NT2/D1 (cell line): Measurements from ENCODE around the gene ADRB2.

Experiments
- DNase-seq: peaks from one replicate; pipeline ENCODE4 v3.0.0-alpha.2; 2011; ENCODE audit warnings: low read depth, low spot score
- H3K27me3 ChIP-seq: 2 replicates; pipeline ENCODE4 v1.6.0; 2011; ENCODE audit warnings: mild to moderate bottlenecking; ENCODE audit not compliant: insufficient read length, insufficient read depth
- H3K36me3 ChIP-seq: 2 replicates; pipeline ENCODE4 v1.6.1; 2011; ENCODE audit warnings: mild to moderate bottlenecking, low read length, mixed read lengths; ENCODE audit not compliant: insufficient read depth, insufficient read length
- H3K4me1 ChIP-seq: 2 replicates; pipeline ENCODE4 v1.5.1; 2011; ENCODE audit not compliant: insufficient read depth, insufficient read length
- H3K4me3 ChIP-seq: 2 replicates; pipeline ENCODE4 v1.5.1; 2011; ENCODE audit warnings: low read depth; ENCODE audit not compliant: insufficient read length
- H3K9ac ChIP-seq: 2 replicates; pipeline ENCODE4 v1.6.0; 2011; ENCODE audit warnings: low read depth; ENCODE audit not compliant: insufficient read length
- H3K9me3 ChIP-seq: 2 replicates; pipeline ENCODE4 v1.5.1; 2011; ENCODE audit warnings: mild to moderate bottlenecking, low read length; ENCODE audit not compliant: insufficient read depth
- SUZ12 ChIP-seq: IDR thresholded peaks from 2 replicates; pipeline ENCODE4 v1.6.1; 2011; ENCODE audit not compliant: insufficient read length, insufficient read depth; ENCODE audit errors: extremely low read depth
- YY1 ChIP-seq: IDR thresholded peaks from 2 replicates; pipeline ENCODE4 v1.6.1; 2011; ENCODE audit not compliant: insufficient read length, insufficient read depth
- ZNF274 ChIP-seq: IDR thresholded peaks from 2 replicates; pipeline ENCODE4 v1.6.1; 2011; ENCODE audit warnings: mild to moderate bottlenecking, low read depth, low read length

ADRB2 gene

GRCh38 chr5:148856424-148856823 lies 30.0 kb downstream of the ADRB2 start:
- Histone ChIP-seq H3K27me3 (no peaks in the 10 kb centered on the region), H3K9me3 (no peaks in the 10 kb centered on the region), H3K4me3 (no peak overlapping the region), H3K36me3 (no peaks in the 10 kb centered on the region), H3K9ac (no peak overlapping the region), H3K4me1 (no peaks in the 10 kb centered on the region)
- no peak for DNase-seq
- TF ChIP-seq ZNF274: no peak
- no peak for TF ChIP-seq SUZ12
- no peak for TF ChIP-seq YY1

- DNase-seq: no peak
- Histone ChIP-seq H3K27me3 (no peaks in the 10 kb centered on the region), H3K9ac (no peak overlapping the region), H3K36me3 (no peaks in the 10 kb centered on the region), H3K9me3 (no peaks in the 10 kb centered on the region), H3K4me3 (no peak overlapping the region), H3K4me1 (no peaks in the 10 kb centered on the region)
- TF ChIP-seq SUZ12 (no peak), ZNF274 (no peak), YY1 (no peak)
Observed at GRCh38 chr5:148857474-148857873, 31.1 kb downstream of the ADRB2 start.

- no peak for DNase-seq
Observed at GRCh38 chr5:148858106-148858505, 31.7 kb downstream of the ADRB2 start.

GRCh38 chr5:148858547-148858946 lies 32.1 kb downstream of the ADRB2 start:
- H3K36me3 ChIP-seq: no peaks in the 10 kb centered on the region
- TF ChIP-seq ZNF274: no peak
- no peak for TF ChIP-seq SUZ12
- TF ChIP-seq YY1: no peak
- no peaks in the 10 kb centered on the region for H3K27me3 ChIP-seq
- H3K9me3 ChIP-seq: no peaks in the 10 kb centered on the region
- no peak for DNase-seq
- H3K4me3 ChIP-seq: no peak overlapping the region
- no peak overlapping the region for H3K9ac ChIP-seq
- no peaks in the 10 kb centered on the region for H3K4me1 ChIP-seq

More at GRCh38 chr5:148858106-148858505, 31.7 kb downstream of the ADRB2 start:
- Histone ChIP-seq H3K4me1 (no peaks in the 10 kb centered on the region), H3K27me3 (no peaks in the 10 kb centered on the region), H3K9me3 (no peaks in the 10 kb centered on the region), H3K4me3 (no peak overlapping the region), H3K9ac (no peak overlapping the region), H3K36me3 (no peaks in the 10 kb centered on the region)
- TF ChIP-seq ZNF274 (no peak), YY1 (no peak), SUZ12 (no peak)

GRCh38 chr5:148859703-148860102 lies 33.3 kb downstream of the ADRB2 start:
- Histone ChIP-seq H3K4me3 (no peak overlapping the region), H3K4me1 (no peaks in the 10 kb centered on the region), H3K9me3 (no peaks in the 10 kb centered on the region), H3K27me3 (no peaks in the 10 kb centered on the region), H3K36me3 (no peaks in the 10 kb centered on the region), H3K9ac (no peak overlapping the region)
- DNase-seq: no peak
- TF ChIP-seq YY1 (no peak), SUZ12 (no peak), ZNF274 (no peak)

GRCh38 chr5:148860599-148860998 lies 34.2 kb downstream of the ADRB2 start:
- H3K4me3 ChIP-seq: no peak overlapping the region
- H3K9me3 ChIP-seq: no peaks in the 10 kb centered on the region
- no peak for TF ChIP-seq SUZ12
- TF ChIP-seq ZNF274: no peak
- TF ChIP-seq YY1: no peak
- H3K9ac ChIP-seq: no peak overlapping the region
- no peaks in the 10 kb centered on the region for H3K4me1 ChIP-seq
- H3K27me3 ChIP-seq: no peaks in the 10 kb centered on the region
- H3K36me3 ChIP-seq: no peaks in the 10 kb centered on the region
- no peak for DNase-seq

GRCh38 chr5:148861088-148861487 lies 34.7 kb downstream of the ADRB2 start:
- no peaks in the 10 kb centered on the region for H3K9me3 ChIP-seq
- no peak for TF ChIP-seq YY1
- no peak for TF ChIP-seq SUZ12
- no peak for TF ChIP-seq ZNF274
- no peaks in the 10 kb centered on the region for H3K27me3 ChIP-seq
- no peak for DNase-seq
- no peak overlapping the region for H3K9ac ChIP-seq
- H3K4me3 ChIP-seq: no peak overlapping the region
- no peaks in the 10 kb centered on the region for H3K4me1 ChIP-seq
- no peaks in the 10 kb centered on the region for H3K36me3 ChIP-seq

- Histone ChIP-seq H3K4me3 (no peak overlapping the region), H3K27me3 (no peaks in the 10 kb centered on the region), H3K4me1 (no peaks in the 10 kb centered on the region), H3K36me3 (no peaks in the 10 kb centered on the region), H3K9ac (no peak overlapping the region), H3K9me3 (no peaks in the 10 kb centered on the region)
- no peak for DNase-seq
- TF ChIP-seq SUZ12 (no peak), YY1 (no peak), ZNF274 (no peak)
Observed at GRCh38 chr5:148861696-148862095, 35.3 kb downstream of the ADRB2 start.
